HFFc6 (cell line): ENCODE results near the gene LIPI. TPM values are rescaled to one million over a fixed set of nuclear protein-coding genes. Genes with fewer than 3 reads are reported as not detected.

ENCODE experiments used
- DNase-seq: peaks from one replicate; pipeline ENCODE4 v3.0.0-alpha.2; 2018
- H3K27ac Mint-ChIP-seq: 2 replicates; pipeline ENCODE4 v1.8.0; 2020; ENCODE audit warnings: mild to moderate bottlenecking, mixed read lengths
- H3K27me3 Mint-ChIP-seq: 2 replicates; pipeline ENCODE4 v1.8.0; 2021; ENCODE audit warnings: mild to moderate bottlenecking, moderate library complexity, mixed read lengths; ENCODE audit not compliant: insufficient read depth
- H3K36me3 Mint-ChIP-seq: 2 replicates; pipeline ENCODE4 v1.8.0; 2021; ENCODE audit warnings: low read depth, mixed read lengths
- H3K4me1 Mint-ChIP-seq: 2 replicates; pipeline ENCODE4 v1.8.0; 2020; ENCODE audit warnings: low read depth, mixed read lengths
- H3K4me3 Mint-ChIP-seq: 2 replicates; pipeline ENCODE4 v1.8.0; 2020; ENCODE audit warnings: mild to moderate bottlenecking, moderate library complexity, mixed read lengths
- H3K9me3 Mint-ChIP-seq: 2 replicates; pipeline ENCODE4 v1.8.0; 2020; ENCODE audit warnings: mild to moderate bottlenecking, mixed read lengths
- total RNA-seq, 6 experiments: library from RNA; stranded (reverse); fragmentation: NEBNext Ultra II Directional; extraction: Animal tissue kit (Norgen Biotek cat#: 25700); gene quantifications; 2 replicates in 1 of 6; 3 replicates in 5 of 6; pipeline ENCODE4 v1.2.3, GENCODE V29; 2021
- TF ChIP-seq, protein P1 (sequence below): fragments of 200-600 bp; sonication (generic); IDR thresholded peaks from 2 replicates; pipeline ENCODE4 v1.5.0; 2021; ENCODE audit warnings: antibody characterized with exemption, mild to moderate bottlenecking

The LIPI gene
- total RNA-seq, 6 experiments from 2014 or later, result not detected

DNA sequence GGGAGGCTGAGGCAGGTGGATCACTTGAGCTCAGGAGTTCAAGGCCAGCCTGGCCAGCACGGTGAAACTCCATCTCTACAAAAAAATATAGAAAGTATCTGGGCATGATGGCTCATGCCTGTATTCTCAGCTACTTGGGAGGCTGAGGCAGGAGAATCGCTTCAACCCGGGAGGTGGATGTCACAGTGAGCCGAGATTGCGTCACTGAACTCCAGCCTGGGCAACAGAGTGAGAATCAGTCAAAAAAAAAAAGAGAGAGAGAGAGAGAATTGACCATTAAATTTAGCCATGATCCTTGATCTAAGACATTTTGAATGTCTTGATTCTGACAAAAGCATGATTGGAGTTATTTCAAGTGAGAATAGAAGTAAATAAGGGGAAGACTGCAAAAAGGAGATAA is 24.3 kb upstream of the LIPI start:
- no peaks in the 10 kb centered on the region; the same call in 1 of the 2 replicates for H3K27me3 Mint-ChIP-seq
- no peaks in the 10 kb centered on the region for H3K4me1 Mint-ChIP-seq
- H3K27ac Mint-ChIP-seq, result no peak overlapping the region
- TF ChIP-seq, protein P1, sequence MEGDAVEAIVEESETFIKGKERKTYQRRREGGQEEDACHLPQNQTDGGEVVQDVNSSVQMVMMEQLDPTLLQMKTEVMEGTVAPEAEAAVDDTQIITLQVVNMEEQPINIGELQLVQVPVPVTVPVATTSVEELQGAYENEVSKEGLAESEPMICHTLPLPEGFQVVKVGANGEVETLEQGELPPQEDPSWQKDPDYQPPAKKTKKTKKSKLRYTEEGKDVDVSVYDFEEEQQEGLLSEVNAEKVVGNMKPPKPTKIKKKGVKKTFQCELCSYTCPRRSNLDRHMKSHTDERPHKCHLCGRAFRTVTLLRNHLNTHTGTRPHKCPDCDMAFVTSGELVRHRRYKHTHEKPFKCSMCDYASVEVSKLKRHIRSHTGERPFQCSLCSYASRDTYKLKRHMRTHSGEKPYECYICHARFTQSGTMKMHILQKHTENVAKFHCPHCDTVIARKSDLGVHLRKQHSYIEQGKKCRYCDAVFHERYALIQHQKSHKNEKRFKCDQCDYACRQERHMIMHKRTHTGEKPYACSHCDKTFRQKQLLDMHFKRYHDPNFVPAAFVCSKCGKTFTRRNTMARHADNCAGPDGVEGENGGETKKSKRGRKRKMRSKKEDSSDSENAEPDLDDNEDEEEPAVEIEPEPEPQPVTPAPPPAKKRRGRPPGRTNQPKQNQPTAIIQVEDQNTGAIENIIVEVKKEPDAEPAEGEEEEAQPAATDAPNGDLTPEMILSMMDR, result no peak
- DNase-seq, result no peak
- H3K9me3 Mint-ChIP-seq, result peaks cover 20% of the 10 kb centered on the region
- H3K36me3 Mint-ChIP-seq, result no peaks in the 10 kb centered on the region
- H3K4me3 Mint-ChIP-seq, result no peak overlapping the region

DNA sequence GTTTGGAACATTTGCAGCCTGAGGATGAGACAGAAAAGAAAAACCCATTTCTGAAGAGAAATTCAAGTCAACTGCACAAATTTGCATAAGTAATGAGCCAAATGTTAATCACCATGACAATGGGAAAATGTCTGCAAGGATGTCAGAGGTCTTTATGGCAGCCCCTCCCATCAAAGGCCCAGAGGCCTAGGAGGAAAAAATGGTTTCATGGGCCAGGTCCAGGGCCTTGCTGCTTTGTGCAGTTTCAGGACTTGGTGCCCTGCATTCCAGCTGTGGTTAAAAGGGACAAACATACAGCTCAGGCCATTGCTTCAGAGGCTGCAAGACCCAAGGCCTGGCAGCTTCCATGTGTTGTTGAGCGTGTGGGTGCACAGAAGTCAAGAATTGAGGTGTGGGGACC is 18.6 kb upstream of the LIPI start:
- Mint-ChIP-seq H3K4me3 (no peak overlapping the region), H3K9me3 (peaks cover 21% of the 10 kb centered on the region), H3K27ac (no peak overlapping the region), H3K4me1 (no peaks in the 10 kb centered on the region), H3K27me3 (no peaks in the 10 kb centered on the region; the same call in 1 of the 2 replicates), H3K36me3 (peaks cover 5% of the 10 kb centered on the region; the same call in 1 of the 2 replicates)
- TF ChIP-seq, protein P1, result no peak
- DNase-seq, result no peak

DNA sequence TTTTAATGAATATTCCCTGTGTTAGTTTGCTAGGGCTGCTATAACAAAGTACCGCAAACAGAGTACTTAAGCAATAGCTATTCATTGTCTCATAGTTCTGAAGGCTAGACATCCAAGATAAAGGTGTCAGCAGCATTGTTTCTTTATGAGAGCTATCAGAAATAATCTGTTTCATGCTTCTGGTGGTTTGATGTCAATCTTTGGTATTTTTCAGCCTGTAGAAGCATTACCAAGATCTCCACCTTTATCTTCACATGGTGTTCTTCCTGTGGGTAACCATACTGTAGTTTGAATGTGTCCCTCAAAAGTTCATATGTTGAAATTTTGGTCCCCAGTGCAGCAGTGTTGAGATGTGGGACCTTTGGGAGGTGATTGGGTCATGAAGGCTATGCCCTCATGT is 12.6 kb upstream of the LIPI start:
- Mint-ChIP-seq H3K9me3 (peaks cover 6% of the 10 kb centered on the region), H3K4me1 (no peaks in the 10 kb centered on the region), H3K27me3 (peaks cover 2% of the 10 kb centered on the region; the same call in 1 of the 2 replicates), H3K27ac (no peak overlapping the region), H3K4me3 (no peak overlapping the region), H3K36me3 (no peaks in the 10 kb centered on the region)
- TF ChIP-seq, protein P1, result no peak
- no peak for DNase-seq

DNA sequence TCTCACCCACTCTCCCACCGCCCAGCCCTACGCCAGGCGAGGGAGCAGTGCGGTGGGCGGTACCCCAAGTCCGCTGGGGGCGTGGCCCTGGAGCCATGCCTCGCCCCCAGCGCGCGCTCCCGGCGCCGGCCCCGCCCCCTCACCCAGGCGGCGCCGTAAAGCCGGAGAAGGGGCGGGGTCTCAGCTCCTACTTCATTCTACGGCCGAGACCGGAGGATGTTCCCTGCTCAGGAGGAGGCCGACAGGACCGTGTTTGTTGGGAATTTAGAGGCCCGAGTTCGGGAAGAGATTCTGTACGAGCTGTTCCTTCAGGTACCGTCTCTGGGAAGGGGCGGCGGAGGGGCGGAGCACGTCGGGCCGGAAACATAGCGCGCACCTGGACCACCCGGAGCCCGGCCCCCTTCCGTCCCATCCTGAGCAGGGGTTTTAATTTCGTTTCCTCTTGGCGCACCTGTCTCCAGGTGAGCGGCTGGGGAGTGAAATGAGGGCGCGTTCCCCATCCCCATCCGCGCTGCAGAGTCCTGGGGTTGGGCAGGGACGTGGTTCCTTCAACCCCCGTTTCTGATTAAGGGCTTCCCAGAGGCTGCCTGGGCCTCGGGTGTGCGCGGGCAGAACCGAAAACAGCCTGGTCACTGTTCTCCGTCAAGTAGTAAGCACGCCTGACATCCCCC is 5.4 kb upstream of the LIPI start, which contains the start of gene RBM11:
Gene RBM11 (plus strand): TSS at position 187 of the 671 bp plus-strand sequence. CDS start 30 bp downstream, at position 217.
- peak within 1 kb of the TSS; percentile 52 for H3K4me3 Mint-ChIP-seq
- H3K36me3 Mint-ChIP-seq, result no peaks in the 10 kb centered on the region
- DNase-seq, result no peak
- H3K27me3 Mint-ChIP-seq, result no peaks in the 10 kb centered on the region
- no peak within 1 kb of the TSS for H3K27ac Mint-ChIP-seq
- peaks cover 6% of the 10 kb centered on the region; the same call in 1 of the 2 replicates for H3K4me1 Mint-ChIP-seq
- H3K9me3 Mint-ChIP-seq, result no peaks in the 10 kb centered on the region
- TF ChIP-seq, protein P1, result no peak

DNA sequence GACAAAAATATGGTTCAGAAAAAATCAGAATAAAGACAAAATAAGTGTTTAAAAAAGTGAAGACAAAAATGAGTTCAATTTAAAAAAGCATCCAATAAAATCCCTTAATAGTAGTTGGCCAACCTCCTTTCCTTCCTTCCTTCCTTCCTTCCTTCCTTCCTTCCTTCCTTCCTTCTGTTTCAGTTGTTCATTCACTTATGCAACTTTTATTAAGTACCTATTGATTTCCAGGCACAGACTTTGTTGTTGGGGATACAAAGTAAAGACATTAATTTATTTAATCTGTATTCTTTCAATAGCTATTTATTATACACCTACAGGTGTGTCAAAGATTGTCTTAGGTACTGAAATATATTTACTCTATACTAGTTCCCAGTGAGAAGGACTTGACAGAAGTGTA is 2.4 kb upstream of the LIPI start:
- no peaks in the 10 kb centered on the region for H3K27me3 Mint-ChIP-seq
- no peak for DNase-seq

More for the DNA sequence above, 2.4 kb upstream of the LIPI start:
- no peak overlapping the region for H3K27ac Mint-ChIP-seq
- peaks cover 6% of the 10 kb centered on the region; the same call in 1 of the 2 replicates for H3K4me1 Mint-ChIP-seq
- TF ChIP-seq, protein P1, result no peak
- H3K9me3 Mint-ChIP-seq, result no peaks in the 10 kb centered on the region
- no peak overlapping the region for H3K4me3 Mint-ChIP-seq
- H3K36me3 Mint-ChIP-seq, result no peaks in the 10 kb centered on the region
